Common myeloid progenitor, CD34-positive (primary cell): ENCODE data around the gene ANKRD12.

Experiments
- CTCF ChIA-PET: fragments of 350-600 bp; sonication (Branson Sonifier 250); formaldehyde crosslinking; loops from one replicate; lab custom pipeline; 2021; ENCODE audit warnings: antibody characterized with exemption; lab: Charles Lee
- POLR2A ChIA-PET: fragments of 350-600 bp; sonication (Branson Sonifier 250); formaldehyde crosslinking; loops from one replicate; lab custom pipeline; 2021; ENCODE audit warnings: antibody characterized with exemption; lab: Charles Lee
- DNase-seq, 3 donors: peaks; one replicate each; pipeline versions ENCODE4 v3.0.0 to v3.0.0-alpha.2; 2013
- H3K27ac ChIP-seq, 2 experiments: 1 replicate in 1 of 2; 2 replicates in 1 of 2; pipeline ENCODE4 v1.7.0; 2013; ENCODE audit warnings: inconsistent platforms in 2 of 2, low read length in 2 of 2, mild to moderate bottlenecking in 2 of 2, low read depth in 1 of 2, moderate library complexity in 1 of 2; ENCODE audit not compliant: severe bottlenecking in 2 of 2, insufficient read depth in 1 of 2, poor library complexity in 1 of 2
- H3K27me3 ChIP-seq, 5 experiments: replicated peaks in 2 of 5; 1 replicate in 3 of 5; 2 replicates in 2 of 5; pipeline versions ENCODE4 v1.6.1 to v1.7.0; 2013; ENCODE audit warnings: low read length in 4 of 5, mild to moderate bottlenecking in 2 of 5, moderate library complexity in 2 of 5, inconsistent platforms in 1 of 5; ENCODE audit not compliant: insufficient read depth in 5 of 5, control insufficient read depth in 4 of 5
- H3K36me3 ChIP-seq, 4 experiments: 1 replicate in 2 of 4; 2 replicates in 2 of 4; pipeline versions ENCODE4 v1.6.1 to v1.7.0; 2013; ENCODE audit warnings: low read length in 3 of 4, control low read depth in 1 of 4, mild to moderate bottlenecking in 1 of 4; ENCODE audit not compliant: control insufficient read depth in 4 of 4, insufficient read depth in 4 of 4
- H3K4me1 ChIP-seq, 4 experiments: 1 replicate in 3 of 4; 2 replicates in 1 of 4; pipeline versions ENCODE4 v1.6.1 to v1.7.1; 2013; ENCODE audit warnings: low read length in 3 of 4, mild to moderate bottlenecking in 3 of 4, control low read depth in 1 of 4, inconsistent platforms in 1 of 4, moderate library complexity in 1 of 4; ENCODE audit not compliant: control insufficient read depth in 4 of 4, insufficient read depth in 4 of 4; ENCODE audit errors: control extremely low read depth in 1 of 4
- H3K4me3 ChIP-seq, 7 experiments: 1 replicate in 4 of 7; 2 replicates in 3 of 7; pipeline versions ENCODE4 v1.5.1 to v1.7.0; 2013; ENCODE audit warnings: mild to moderate bottlenecking in 7 of 7, low read length in 6 of 7, moderate library complexity in 6 of 7, inconsistent platforms in 2 of 7, low read depth in 2 of 7, control low read depth in 1 of 7; ENCODE audit not compliant: insufficient read depth in 4 of 7, control insufficient read depth in 1 of 7; ENCODE audit errors: extremely low read depth in 1 of 7
- H3K9me3 ChIP-seq, 5 experiments: 1 replicate in 4 of 5; 2 replicates in 1 of 5; pipeline versions ENCODE4 v1.6.1 to v1.7.1; 2013; ENCODE audit warnings: low read length in 4 of 5, mild to moderate bottlenecking in 2 of 5, inconsistent platforms in 1 of 5, low read depth in 1 of 5, moderate library complexity in 1 of 5; ENCODE audit not compliant: control insufficient read depth in 4 of 5, insufficient read depth in 2 of 5; ENCODE audit errors: control extremely low read depth in 1 of 5
- WGBS: methylation state at CpG from one replicate; pipeline ENCODE4 v1.1.5; 2013; ENCODE audit not compliant: insufficient coverage; 5-methylcytosine and 5-hydroxymethylcytosine counted together

ANKRD12 gene

GRCh38 chr18:9196568-9196967 lies 60.0 kb downstream of the ANKRD12 start:
- no peaks in the 10 kb centered on the region for H3K27me3 ChIP-seq
- CTCF ChIA-PET: interaction anchor here (1.1 to 2.5 kb wide), 4 partner anchors 9 to 123 kb away, joined by 3 to 7 read pairs (median 4); no protein-coding TSS in a partner anchor
- no peak overlapping the region for H3K27ac ChIP-seq
- no peak for DNase-seq
- POLR2A ChIA-PET: no interaction called here
- H3K4me1 ChIP-seq: no peaks in the 10 kb centered on the region
- H3K36me3 ChIP-seq: peaks cover 6 to 17% (median 10%) of the 10 kb centered on the region in 4 experiments
- 89% methylated on average over 1 of the region's 4 CpGs for WGBS
- no peaks in the 10 kb centered on the region for H3K9me3 ChIP-seq
- H3K4me3 ChIP-seq: no peak overlapping the region

GRCh38 chr18:9199681-9200080 lies 63.1 kb downstream of the ANKRD12 start:
- Histone ChIP-seq H3K9me3 (no peaks in the 10 kb centered on the region), H3K4me3 (no peak overlapping the region), H3K27ac (no peak overlapping the region), H3K27me3 (no peaks in the 10 kb centered on the region), H3K4me1 (no peaks in the 10 kb centered on the region), H3K36me3 (peaks cover 7 to 18% (median 13%) of the 10 kb centered on the region in 4 experiments)
- ChIA-PET POLR2A (no interaction called here), CTCF (interaction anchor here (1.6 kb wide), 1 partner anchor 19 kb away, joined by 4 read pairs; no protein-coding TSS in a partner anchor)
- DNase-seq: no peak

DNA sequence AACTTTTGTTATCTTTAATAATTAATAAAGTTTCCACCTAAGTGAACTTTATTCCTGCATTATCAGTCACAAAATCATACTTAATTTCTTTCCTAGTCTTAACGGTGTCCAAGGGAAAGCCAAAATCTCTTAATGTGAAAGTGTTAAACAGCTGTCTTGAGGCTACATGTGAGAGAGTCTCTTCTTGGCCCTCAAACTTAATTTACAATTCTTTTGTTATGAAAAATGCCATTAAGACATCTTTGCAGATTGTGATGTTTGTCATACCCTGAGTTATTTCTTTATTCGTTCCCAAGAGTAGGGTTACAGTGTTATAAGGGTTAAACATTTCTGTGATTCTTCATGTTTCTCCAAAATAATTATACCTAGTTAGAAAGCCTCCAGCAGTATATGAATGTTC lies 64.6 kb downstream of the ANKRD12 start:
- no peak overlapping the region for H3K27ac ChIP-seq
- H3K36me3 ChIP-seq: peaks cover 4 to 19% (median 8%) of the 10 kb centered on the region in 4 experiments
- ChIA-PET POLR2A (no interaction called here), CTCF (interaction anchor here (1.5 to 1.6 kb wide), 2 partner anchors 20 to 130 kb away, joined by 3 to 4 read pairs; no protein-coding TSS in a partner anchor)
- no peaks in the 10 kb centered on the region for H3K27me3 ChIP-seq
- DNase-seq: no peak
- H3K9me3 ChIP-seq: no peaks in the 10 kb centered on the region
- no CpG with 5 or more reads among the region's 2 CpGs for WGBS
- H3K4me3 ChIP-seq: no peak overlapping the region
- no peaks in the 10 kb centered on the region for H3K4me1 ChIP-seq

- H3K36me3 ChIP-seq: peaks cover 2 to 20% (median 4%) of the 10 kb centered on the region in 4 experiments
- H3K27ac ChIP-seq: no peak overlapping the region
- H3K9me3 ChIP-seq: no peaks in the 10 kb centered on the region
- no peaks in the 10 kb centered on the region for H3K27me3 ChIP-seq
- DNase-seq: no peak
- 94% methylated on average over 2 of the region's 5 CpGs for WGBS
- no peak overlapping the region for H3K4me3 ChIP-seq
- ChIA-PET POLR2A (no interaction called here), CTCF (interaction anchor here (1.0 to 1.7 kb wide), 3 partner anchors 10 to 15 kb away, joined by 3 to 5 read pairs (median 4); no protein-coding TSS in a partner anchor)
- peaks cover 0 to 14% (median 6%) of the 10 kb centered on the region in 4 experiments for H3K4me1 ChIP-seq
These were observed 68.1 kb downstream of the ANKRD12 start for GRCh38 chr18:9204659-9205058.

DNA sequence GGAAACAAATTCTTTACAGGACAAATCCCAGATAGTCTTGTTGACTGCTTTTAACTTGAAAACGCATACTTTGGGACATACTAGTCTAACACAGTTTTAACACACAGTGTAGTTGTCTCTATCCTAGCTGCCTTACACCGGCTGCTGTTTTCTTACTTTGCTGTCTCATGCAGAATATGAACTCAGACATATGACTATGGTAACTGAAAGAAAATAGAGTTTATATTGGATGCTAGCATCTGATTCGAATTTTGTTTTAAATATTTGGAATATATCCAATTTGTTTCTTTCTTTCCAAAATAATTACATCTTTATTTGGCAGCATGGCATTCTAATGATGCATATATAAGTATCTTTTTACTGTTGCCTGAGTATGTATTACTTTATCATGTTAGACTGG lies 69.8 kb downstream of the ANKRD12 start:
- Histone ChIP-seq H3K4me3 (no peak overlapping the region), H3K4me1 (peaks cover 0 to 15% (median 9%) of the 10 kb centered on the region in 4 experiments), H3K9me3 (no peaks in the 10 kb centered on the region), H3K36me3 (peaks cover 4 to 26% (median 5%) of the 10 kb centered on the region in 4 experiments), H3K27me3 (no peaks in the 10 kb centered on the region), H3K27ac (no peak overlapping the region)
- WGBS: 100% methylated on average over 1 of the region's 3 CpGs
- no peak for DNase-seq
- POLR2A ChIA-PET: no interaction called here
- CTCF ChIA-PET: interaction anchor here (1.7 kb wide), 1 partner anchor 8 kb away, joined by 4 read pairs; no protein-coding TSS in a partner anchor

- H3K36me3 ChIP-seq: peaks cover 0 to 23% (median 14%) of the 10 kb centered on the region in 4 experiments
- no peaks in the 10 kb centered on the region for H3K9me3 ChIP-seq
- POLR2A ChIA-PET: no interaction called here
- 100% methylated on average over 1 of the region's 4 CpGs for WGBS
- peak overlapping the region in 1 of 2 experiments; percentile 49 for H3K27ac ChIP-seq
- peak overlapping the region in 2 of 7 experiments; percentile 8 to 30 for H3K4me3 ChIP-seq
- peak in 1 of 3 donors; percentile 13 for DNase-seq
- CTCF ChIA-PET: interaction anchor here (1.1 to 1.3 kb wide), 2 partner anchors 12 to 21 kb away, joined by 3 to 5 read pairs; no protein-coding TSS in a partner anchor
- peaks cover 0 to 15% (median 9%) of the 10 kb centered on the region in 4 experiments for H3K4me1 ChIP-seq
- no peaks in the 10 kb centered on the region for H3K27me3 ChIP-seq
These were observed 72.7 kb downstream of the ANKRD12 start for GRCh38 chr18:9209279-9209678.

DNA sequence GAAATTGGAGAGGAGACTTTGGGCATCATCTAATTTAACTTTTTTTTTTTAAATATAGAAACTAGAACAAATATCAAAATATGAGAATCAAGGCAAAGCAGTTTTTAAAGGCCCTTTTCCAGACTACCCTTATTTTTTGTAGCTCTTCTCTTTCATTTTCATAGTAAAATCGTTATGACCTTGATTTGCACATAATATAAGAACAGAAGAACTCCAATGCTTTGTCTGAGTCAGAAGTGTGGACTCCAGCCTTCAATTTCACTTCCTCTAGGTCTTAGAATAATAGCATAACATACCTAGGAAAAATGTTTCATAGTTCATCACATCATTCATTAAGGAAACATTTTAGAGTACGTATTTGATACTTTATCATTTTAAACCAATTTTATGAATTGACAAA lies 74.4 kb downstream of the ANKRD12 start:
- Histone ChIP-seq H3K27me3 (no peaks in the 10 kb centered on the region), H3K9me3 (no peaks in the 10 kb centered on the region), H3K27ac (no peak overlapping the region), H3K4me3 (no peak overlapping the region), H3K4me1 (peaks cover 0 to 15% (median 9%) of the 10 kb centered on the region in 4 experiments), H3K36me3 (peaks cover 8 to 33% (median 25%) of the 10 kb centered on the region in 4 experiments)
- ChIA-PET POLR2A (no interaction called here), CTCF (no interaction called here)
- WGBS: no CpG with 5 or more reads among the region's 2 CpGs
- no peak for DNase-seq
